Endothelial cell of umbilical vein (primary cell): Measurements from ENCODE around the gene FYCO1. TPM values are rescaled to one million over a fixed set of nuclear protein-coding genes. Genes with fewer than 3 reads are reported as not detected.

ENCODE experiments used
- BruUV-seq: library from RNA; stranded (reverse); fragments of 400-500 nt; replicated peaks from 2 replicates; lab custom pipeline; 2021; lab: Mats Ljungman, UMichigan
- CTCF ChIA-PET: fragments of 300-600, 350-600 bp; sonication (Branson Sonifier 250); formaldehyde crosslinking; loops from one replicate; lab custom pipeline; 2021; ENCODE audit warnings: antibody characterized with exemption, inconsistent platforms; lab: Charles Lee
- POLR2A ChIA-PET: fragments of 300-600, 350-600 bp; sonication (Branson Sonifier 250); formaldehyde crosslinking; loops from one replicate; lab custom pipeline; 2021; ENCODE audit warnings: antibody characterized with exemption, inconsistent platforms; lab: Charles Lee
- DNase-seq: peaks from one replicate; pipeline ENCODE4 v3.0.0-alpha.2; 2011; ENCODE audit warnings: low read depth, low spot score
- FAIRE-seq: peaks from 2 replicates; lab custom pipeline; 2011; peaks lifted over from hg19 to GRCh38; lab: Jason Lieb, UNC
- H2AFZ ChIP-seq: 2 replicates; pipeline ENCODE4 v1.6.0; 2012; ENCODE audit warnings: low read depth, low read length, control low read depth, inconsistent platforms
- H3K27ac ChIP-seq: 2 replicates; pipeline ENCODE4 v1.5.1; 2011; ENCODE audit warnings: low read depth, mild to moderate bottlenecking, control low read depth, low read length, moderate library complexity; ENCODE audit not compliant: insufficient read depth
- H3K27me3 ChIP-seq, 2 experiments: 2 replicates each; pipeline versions ENCODE4 v1.6.0 to v1.6.1; 2011; ENCODE audit warnings: low read length in 2 of 2, mixed read lengths in 1 of 2; ENCODE audit not compliant: control insufficient read depth in 2 of 2, insufficient read depth in 2 of 2
- H3K36me3 ChIP-seq, 2 experiments: 2 replicates in 1 of 2; 3 replicates in 1 of 2; pipeline ENCODE4 v1.5.1; 2011; ENCODE audit warnings: low read length in 2 of 2, mild to moderate bottlenecking in 1 of 2, moderate library complexity in 1 of 2; ENCODE audit not compliant: control insufficient read depth in 2 of 2, insufficient read depth in 2 of 2; ENCODE audit errors: extremely low read depth in 1 of 2
- H3K4me1 ChIP-seq: 3 replicates; pipeline ENCODE4 v1.5.1; 2011; ENCODE audit warnings: mild to moderate bottlenecking, low read length; ENCODE audit not compliant: control insufficient read depth, insufficient read depth; ENCODE audit errors: extremely low read depth
- H3K4me2 ChIP-seq: 2 replicates; pipeline ENCODE4 v1.6.1; 2011; ENCODE audit warnings: low read length, control low read depth, mixed read lengths; ENCODE audit not compliant: insufficient read depth
- H3K4me3 ChIP-seq, 3 experiments: fragments of 200-600 bp in 1 of 3; sonication (generic), shearing (Covaris generic) in 1 of 3; replicated peaks in 1 of 3; 2 replicates each; pipeline ENCODE4 v1.5.1; 2011 to 2016; ENCODE audit warnings: control low read depth in 3 of 3, low read length in 3 of 3, mild to moderate bottlenecking in 2 of 3, inconsistent platforms in 1 of 3, low read depth in 1 of 3, moderate library complexity in 1 of 3; ENCODE audit not compliant: insufficient read depth in 1 of 3
- H3K79me2 ChIP-seq: 2 replicates; pipeline ENCODE4 v1.6.0; 2012; ENCODE audit warnings: low read length, inconsistent platforms; ENCODE audit not compliant: control insufficient read depth, insufficient read depth
- H3K9ac ChIP-seq: replicated peaks from 2 replicates; pipeline ENCODE3; 2011; ENCODE audit warnings: low read length, control low read depth; ENCODE audit not compliant: insufficient read depth; ENCODE audit errors: extremely low read depth
- H3K9me1 ChIP-seq: replicated peaks from 3 replicates; pipeline ENCODE4 v1.6.0; 2011; ENCODE audit warnings: mild to moderate bottlenecking, low read length; ENCODE audit not compliant: control insufficient read depth, insufficient read depth; ENCODE audit errors: extremely low read depth
- H3K9me3 ChIP-seq: replicated peaks from 2 replicates; pipeline ENCODE4 v1.5.1; 2012; ENCODE audit warnings: low read length, inconsistent platforms; ENCODE audit not compliant: control insufficient read depth, insufficient read depth
- H4K20me1 ChIP-seq: replicated peaks from 2 replicates; pipeline ENCODE3; 2011; ENCODE audit warnings: mild to moderate bottlenecking, low read length; ENCODE audit not compliant: control insufficient read depth, insufficient read depth; ENCODE audit errors: extremely low read depth
- CTCF ChIP-seq, 2 donors: IDR thresholded peaks; 1 replicate in 1 of 2; 2 replicates in 1 of 2; pipeline ENCODE4 v1.5.1; 2011; ENCODE audit warnings: low read length in 2 of 2, mild to moderate bottlenecking in 2 of 2, moderate library complexity in 2 of 2, control low read depth in 1 of 2, inconsistent platforms in 1 of 2, low read depth in 1 of 2; ENCODE audit not compliant: insufficient read depth in 1 of 2; ENCODE audit errors: extremely low read depth in 1 of 2
- EZH2 ChIP-seq: IDR thresholded peaks from 2 replicates; pipeline ENCODE4 v1.6.1; 2012; ENCODE audit warnings: borderline replicate concordance, low read depth, mild to moderate bottlenecking, moderate library complexity, low read length, inconsistent platforms; ENCODE audit not compliant: severe bottlenecking
- FOS ChIP-seq: IDR thresholded peaks from 2 replicates; pipeline ENCODE4 v1.6.1; 2011; ENCODE audit warnings: mild to moderate bottlenecking, low read length, moderate library complexity, borderline replicate concordance; ENCODE audit not compliant: insufficient read depth
- GATA2 ChIP-seq: IDR thresholded peaks from 2 replicates; pipeline ENCODE4 v1.7.0; 2011; ENCODE audit warnings: low read depth, mild to moderate bottlenecking, moderate library complexity, mixed read lengths, low read length; ENCODE audit not compliant: insufficient read length, insufficient read depth
- JUN ChIP-seq: IDR thresholded peaks from 2 replicates; pipeline ENCODE4 v1.6.1; 2011; ENCODE audit warnings: borderline replicate concordance, low read depth; ENCODE audit not compliant: insufficient read length, insufficient read depth
- MAX ChIP-seq: IDR thresholded peaks from 2 replicates; pipeline ENCODE4 v1.6.1; 2011; ENCODE audit not compliant: insufficient read depth, insufficient read length
- MYC ChIP-seq: IDR thresholded peaks from one replicate; pipeline ENCODE4 v1.6.1; 2011; ENCODE audit warnings: mild to moderate bottlenecking, low read depth, low read length
- POLR2A ChIP-seq: IDR thresholded peaks from 2 replicates; pipeline ENCODE4 v1.6.1; 2012; ENCODE audit warnings: low read depth, mild to moderate bottlenecking, control low read depth, low read length
- POLR2AphosphoS5 ChIP-seq: IDR thresholded peaks from 2 replicates; pipeline ENCODE4 v1.6.1; 2012; ENCODE audit warnings: low read depth, mild to moderate bottlenecking, control low read depth, low read length, moderate library complexity; ENCODE audit not compliant: insufficient read depth
- dilution Hi-C: fragments of 300-500 bp; cut with MboI; formaldehyde crosslinking; loops from one replicate; pipeline ENCODE4 v1.15.0; 2019; ENCODE audit warnings: low sequenced_read_pairs; ENCODE audit not compliant: extremely low pct_ligation_motif_present
- intact Hi-C: fragments of 100-400 bp; cut with micrococcal nuclease; formaldehyde crosslinking; loops from one replicate; pipeline ENCODE4 v1.10.0; 2022
- polyA plus RNA-seq, 4 experiments: library from polyadenylated mRNA; depleted of rRNA in 3 of 4; stranded (reverse) in 3 of 4; unstranded in 1 of 4; fragments of >200 nt; gene quantifications; 2 replicates each; pipeline versions ENCODE4 v1.2.1 to v1.2.3, GENCODE V29; 2011 to 2012; ENCODE audit warnings: missing spikeins in 1 of 4
- total RNA-seq: library from RNA; stranded (reverse); gene quantifications from 2 replicates; pipeline ENCODE4 v1.2.3, GENCODE V29; 2021

The FYCO1 gene
- total and polyA plus RNA-seq, 2 donors (not counting 3 experiments of a cell fraction or from before 2014, with no cell fraction given): 13.9 to 20.8 TPM

GRCh38 chr3:45948311-45948781, 47.3 kb downstream of the FYCO1 start:
- CTCF ChIA-PET: interaction anchor here (0.5 to 1.6 kb wide), 4 partner anchors 10 to 129 kb away, joined by 3 read pairs; no protein-coding TSS in a partner anchor
- no peak for DNase-seq
- no peaks in the 10 kb centered on the region for H3K9me3 ChIP-seq
- H3K9me1 ChIP-seq: no peaks in the 10 kb centered on the region
- H4K20me1 ChIP-seq: no peaks in the 10 kb centered on the region
- no peak overlapping the region for H3K27ac ChIP-seq
- no peak overlapping the region for H2AFZ ChIP-seq
- no peaks in the 10 kb centered on the region for H3K4me1 ChIP-seq
- H3K4me2 ChIP-seq: no peak overlapping the region
- FAIRE-seq: no peak
- intact Hi-C loops (no loop called here), dilution Hi-C loops (no loop called here)
- no peaks in the 10 kb centered on the region for H3K27me3 ChIP-seq
- no peak overlapping the region for H3K9ac ChIP-seq
- POLR2A ChIA-PET: no interaction called here
- TF ChIP-seq GATA2: no peak
- no peak for TF ChIP-seq POLR2AphosphoS5
- TF ChIP-seq FOS: no peak
- TF ChIP-seq MAX: no peak
- TF ChIP-seq EZH2: no peak
- TF ChIP-seq MYC: no peak
- TF ChIP-seq JUN: no peak
- TF ChIP-seq POLR2A: no peak
- no peak for TF ChIP-seq CTCF (IDR thresholded peaks at IDR 0.05; ENCODE audit: extremely low read depth in 1 of 2, insufficient read depth in 1 of 2, low read depth in 1 of 2, low read length in 2 of 2)
- no peak overlapping the region for H3K4me3 ChIP-seq
- BruUV-seq: no TSS peak
- peaks cover 11 to 54% of the 10 kb centered on the region in 2 experiments for H3K36me3 ChIP-seq
- H3K79me2 ChIP-seq: no peaks in the 10 kb centered on the region
